ENCODE data around the gene RNF14.

Gene RNF14

DNA sequence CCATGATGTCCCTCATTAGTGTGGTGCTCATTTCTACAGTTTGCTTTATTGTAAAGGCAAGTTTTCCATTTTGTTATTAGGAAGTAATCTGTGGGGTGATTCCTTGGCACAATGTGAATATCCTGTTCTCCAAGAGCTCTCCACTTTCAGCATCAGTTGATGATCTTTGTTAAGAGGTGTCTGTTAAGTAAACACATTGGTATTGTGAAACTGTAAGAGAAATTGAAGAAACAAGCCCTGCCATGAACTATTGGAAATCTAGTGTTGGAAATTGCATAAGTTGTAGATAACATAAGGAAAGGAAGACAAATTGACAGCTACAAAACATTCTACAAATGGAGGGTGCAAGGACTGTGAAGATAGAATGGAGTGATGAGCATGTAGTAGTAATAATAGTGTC lies 17.2 kb downstream of the RNF14 start:
- no peak for DNase-seq

GRCh38 chr5:141989720-141990119 lies 20.8 kb downstream of the RNF14 start:
- no peak for DNase-seq

- peak; percentile 56 for DNase-seq
Observed at GRCh38 chr5:141992349-141992963, 23.6 kb downstream of the RNF14 start.

DNA sequence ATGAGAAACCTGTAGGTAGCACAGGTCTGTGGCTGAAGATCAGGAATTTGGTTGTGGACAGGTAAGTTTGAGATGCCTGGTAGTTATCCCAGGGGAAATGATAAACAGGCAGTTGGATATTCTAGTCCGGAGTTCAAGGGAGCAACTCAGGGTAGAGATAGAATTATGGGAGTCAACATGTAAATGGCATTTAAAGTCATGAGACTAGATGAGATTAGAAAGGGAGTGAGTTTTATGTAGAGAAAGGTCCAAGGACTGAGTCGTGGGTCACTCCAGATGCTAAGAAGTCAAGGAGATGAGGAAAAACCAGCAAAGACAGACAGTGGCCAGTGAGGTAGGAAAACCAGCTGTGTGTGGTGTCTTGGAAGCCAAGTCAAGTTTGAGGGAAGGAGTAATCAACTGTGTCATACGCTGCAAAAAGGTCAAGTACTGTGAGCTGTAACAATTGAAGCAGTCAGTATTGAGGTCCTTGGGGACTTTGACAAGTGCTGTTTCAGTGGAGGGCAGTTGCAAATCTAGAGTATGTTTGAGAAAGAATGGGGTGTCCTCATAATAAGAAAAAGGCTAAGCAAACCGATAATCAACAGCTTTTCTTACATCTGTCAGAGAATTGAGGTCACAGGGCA lies 25.7 kb downstream of the RNF14 start:
- DNase-seq, result no peak

GRCh38 chr5:141995656-141996055 lies 26.8 kb downstream of the RNF14 start:
- DNase-seq, result no peak

DNA sequence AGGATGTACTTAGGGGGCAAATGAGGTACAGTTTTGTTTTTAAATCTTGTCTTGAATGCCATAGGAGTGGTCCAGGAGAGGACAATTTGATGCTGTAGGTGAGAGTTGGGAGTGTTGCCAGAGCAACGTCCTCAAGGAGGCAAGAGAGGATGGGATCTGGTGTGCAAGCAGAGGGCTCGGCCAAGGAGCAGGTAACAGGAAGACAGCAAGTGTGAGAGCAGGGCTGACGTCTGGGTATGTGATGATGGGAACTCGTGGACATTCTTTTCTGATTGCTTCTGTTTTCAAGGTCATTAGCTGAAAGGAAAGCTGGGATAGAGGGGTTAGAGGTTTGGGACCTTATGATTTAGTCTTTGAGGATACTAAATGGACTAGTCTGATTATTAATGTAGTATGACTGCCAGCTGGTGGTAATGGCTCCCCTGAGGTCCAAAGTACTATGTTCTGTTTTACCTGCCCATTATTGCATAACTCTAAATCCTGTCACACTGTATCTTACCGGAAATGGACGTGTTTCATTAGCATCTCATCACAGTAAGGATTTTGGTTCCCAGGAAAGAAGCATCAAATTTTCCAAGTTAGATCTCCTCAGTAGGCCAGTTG lies 28.6 kb downstream of the RNF14 start:
- no peak for DNase-seq

- DNase-seq, result no peak
Observed at GRCh38 chr5:142000173-142000572, 31.3 kb downstream of the RNF14 start.

GRCh38 chr5:142000704-142001484 lies 32.0 kb downstream of the RNF14 start:
- no peak for DNase-seq

DNA sequence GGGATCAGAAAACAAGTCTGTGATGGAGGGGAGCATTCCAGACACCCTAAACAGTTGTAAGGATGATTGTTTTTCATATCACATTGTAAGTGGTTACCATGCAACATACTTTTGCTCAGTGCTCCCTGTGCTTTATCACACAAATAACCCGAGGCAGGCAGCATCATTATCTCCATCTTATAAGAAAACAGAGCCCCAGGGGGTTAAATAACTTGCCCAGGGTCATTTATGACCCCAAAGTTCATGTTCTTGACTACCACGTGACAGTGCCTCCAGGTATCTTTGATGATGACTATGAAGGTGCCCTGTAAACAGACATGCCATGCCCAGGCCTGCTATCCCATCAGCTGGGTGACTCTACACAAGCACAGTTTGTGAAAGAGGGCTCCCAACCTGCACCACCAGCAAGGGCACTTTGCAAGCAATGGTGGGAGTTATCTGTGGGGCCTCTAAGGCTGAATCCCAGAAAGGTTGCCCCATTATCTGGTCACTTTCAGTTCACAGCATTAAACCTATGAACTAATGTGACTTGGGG lies 34.4 kb downstream of the RNF14 start:
- no peak for DNase-seq

GRCh38 chr5:142006363-142007236 lies 37.7 kb downstream of the RNF14 start:
- no peak for DNase-seq

- no peak for DNase-seq
Observed at GRCh38 chr5:142007237-142007544, 38.3 kb downstream of the RNF14 start.

GRCh38 chr5:142008813-142009212 lies 39.9 kb downstream of the RNF14 start:
- no peak for DNase-seq

GRCh38 chr5:142009886-142010285 lies 41.0 kb downstream of the RNF14 start:
- DNase-seq, result no peak

GRCh38 chr5:142011572-142012185 lies 42.8 kb downstream of the RNF14 start:
- no peak for DNase-seq

DNA sequence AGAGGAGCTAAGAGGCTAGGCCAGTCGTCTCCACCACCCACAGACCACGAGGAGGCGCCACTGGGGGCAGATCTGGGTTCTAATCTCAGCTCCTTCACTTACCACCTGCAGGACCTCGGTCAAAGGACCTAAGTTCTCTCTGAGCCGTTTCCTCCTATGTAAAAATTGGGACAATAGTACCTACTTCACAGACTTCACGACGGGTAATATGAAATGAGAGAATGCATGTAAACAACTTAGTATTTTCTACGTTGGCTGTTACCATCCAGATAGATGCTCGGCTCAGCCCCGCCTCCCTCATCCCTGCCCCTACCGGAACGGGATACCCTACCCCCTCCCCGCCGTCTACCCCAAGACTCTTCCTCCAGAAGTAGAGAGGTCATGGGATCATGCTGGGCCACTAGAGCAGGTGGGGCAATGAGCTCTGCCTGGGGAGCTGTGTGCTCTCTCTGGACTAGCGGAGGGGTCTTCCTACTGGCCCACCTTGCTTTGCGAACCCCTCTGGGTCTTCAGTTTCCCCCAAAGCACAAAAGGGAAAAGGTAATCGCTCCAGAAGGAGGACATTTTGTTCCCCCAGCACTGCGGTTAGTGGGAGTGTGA lies 43.4 kb downstream of the RNF14 start:
- no peak for DNase-seq

GRCh38 chr5:142012792-142013388 lies 44.0 kb downstream of the RNF14 start, which contains the start of gene GNPDA1:
GNPDA1 (minus strand) TSS chr5:142013027; CDS start chr5:142012035, 992 bp downstream.
- peak; percentile 60 for DNase-seq

- no peak for DNase-seq
Observed at GRCh38 chr5:142013734-142014521, 45.0 kb downstream of the RNF14 start.

DNA sequence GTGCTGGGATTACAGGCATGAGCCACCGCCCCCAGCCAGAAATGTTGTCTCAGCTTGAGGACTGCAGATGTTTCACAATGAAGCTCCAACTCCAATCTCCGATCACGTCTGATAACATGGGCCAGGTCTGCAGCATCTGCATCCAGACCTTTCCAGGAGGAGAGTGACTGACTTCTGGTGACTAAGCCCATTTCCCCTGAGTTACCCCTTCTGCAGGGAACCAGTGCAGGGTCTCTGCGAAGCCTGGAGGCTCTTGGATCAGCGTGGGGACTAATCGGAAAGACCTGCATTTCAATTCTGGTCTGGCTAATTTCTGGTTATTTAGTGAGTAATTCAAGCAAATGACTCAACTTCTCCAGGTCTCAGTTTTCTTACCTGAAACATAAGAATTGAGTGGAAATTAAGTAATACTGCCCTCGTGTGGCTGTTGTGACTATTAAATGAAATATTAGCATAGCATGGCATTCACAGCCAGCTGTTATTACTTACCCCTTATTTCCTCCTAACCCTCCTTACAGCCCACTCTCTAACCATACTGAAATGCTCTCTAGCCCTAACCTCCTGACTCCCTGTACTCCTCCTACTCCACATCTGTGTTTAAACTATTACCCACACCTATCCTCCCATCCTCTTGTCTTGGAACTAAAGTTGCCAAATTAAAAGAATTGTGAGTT lies 46.1 kb downstream of the RNF14 start:
- peak; percentile 55 for DNase-seq

DNA sequence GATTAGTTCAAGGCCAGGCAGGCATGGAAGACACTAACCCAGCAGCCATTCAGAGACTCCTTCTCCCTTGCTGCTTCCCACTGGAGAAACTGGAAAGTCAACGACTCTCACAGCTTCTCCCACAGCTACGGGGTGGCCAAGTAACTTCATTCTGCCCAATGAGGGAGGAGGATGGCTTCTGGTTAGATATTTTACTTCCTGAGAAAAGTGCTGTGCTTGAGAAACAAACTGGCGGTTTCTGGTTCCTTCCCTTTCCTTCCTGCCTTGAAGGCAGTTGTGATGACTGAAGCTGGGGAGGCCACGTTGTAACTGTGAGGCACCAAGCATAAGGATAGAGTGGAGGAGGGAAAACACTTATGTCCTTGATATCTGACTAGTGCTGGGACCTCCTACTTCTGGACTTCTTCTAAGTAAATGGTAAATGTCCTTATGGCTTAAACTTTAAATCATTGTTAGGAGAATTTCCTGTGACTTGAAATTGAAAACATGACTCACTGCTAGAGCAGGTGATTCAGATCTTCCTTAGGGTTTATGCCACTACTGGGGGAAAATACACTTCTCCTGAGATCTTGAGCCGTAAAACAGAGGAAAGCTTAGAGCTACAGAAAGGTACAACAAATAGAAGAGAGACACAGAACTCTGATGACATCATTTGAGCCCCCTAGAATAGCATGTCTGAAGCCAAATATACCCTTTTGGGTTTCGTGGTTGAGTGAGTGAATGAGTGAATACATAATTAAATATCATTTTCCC lies 47.1 kb downstream of the RNF14 start:
- peak; percentile 53 for DNase-seq
